ENCODE data around the gene USP6NL. TPM values are rescaled to one million over a fixed set of nuclear protein-coding genes. Genes with fewer than 3 reads are reported as not detected.

Gene USP6NL
- total RNA-seq, 4 donors from 2014 or later = 28.8 to 56.4 (median 34.0) TPM

- Histone ChIP-seq H3K27me3 (no peaks in the 10 kb centered on the region), H3K36me3 (peaks cover 0 to 68% (median 0%) of the 10 kb centered on the region in 3 donors), H3K4me1 (no peaks in the 10 kb centered on the region), H3K4me3 (no peak overlapping the region), H3K27ac (no peak overlapping the region), H3K9me3 (no peaks in the 10 kb centered on the region)
- 88% methylated on average over 6 of the region's 6 CpGs for WGBS, 2 donors
- DNase-seq = no peak
- intact Hi-C loops (cut with DNase I) = no loop called here
- no peak for TF ChIP-seq CTCF (IDR thresholded peaks at IDR 0.05)
- TF ChIP-seq POLR2A (IDR thresholded peaks at IDR 0.05) = no peak
These were observed 128.0 kb downstream of the USP6NL start for GRCh38 chr10:11483201-11484148.

- H3K27me3 ChIP-seq = no peaks in the 10 kb centered on the region
- peaks cover 0 to 72% (median 0%) of the 10 kb centered on the region in 3 donors for H3K36me3 ChIP-seq
- H3K9me3 ChIP-seq = no peaks in the 10 kb centered on the region
- no peak for DNase-seq
- H3K4me3 ChIP-seq = no peak overlapping the region
- H3K4me1 ChIP-seq = no peaks in the 10 kb centered on the region
- intact Hi-C loops (cut with DNase I) = no loop called here
- TF ChIP-seq POLR2A (IDR thresholded peaks at IDR 0.05) (no peak), CTCF (IDR thresholded peaks at IDR 0.05) (peak in 1 of 6 experiments; percentile 35)
- no peak overlapping the region for H3K27ac ChIP-seq
These were observed 129.1 kb downstream of the USP6NL start for GRCh38 chr10:11482306-11482705.

- DNase-seq = no peak
- intact Hi-C loops (cut with DNase I) = no loop called here
- Histone ChIP-seq H3K9me3 (no peaks in the 10 kb centered on the region), H3K36me3 (peaks cover 0 to 80% (median 0%) of the 10 kb centered on the region in 3 donors), H3K4me3 (no peak overlapping the region), H3K27ac (no peak overlapping the region), H3K27me3 (no peaks in the 10 kb centered on the region), H3K4me1 (no peaks in the 10 kb centered on the region)
- 85 to 96% methylated on average over 4 of the region's 4 CpGs for WGBS, 2 donors
- TF ChIP-seq CTCF (IDR thresholded peaks at IDR 0.05) (no peak), POLR2A (IDR thresholded peaks at IDR 0.05) (no peak)
These were observed 130.8 kb downstream of the USP6NL start for GRCh38 chr10:11480687-11481086.

- intact Hi-C loops (cut with DNase I) = no loop called here
- DNase-seq = no peak
- H3K27ac ChIP-seq = no peak overlapping the region
- H3K9me3 ChIP-seq = no peaks in the 10 kb centered on the region
- H3K4me3 ChIP-seq = no peak overlapping the region
- no peaks in the 10 kb centered on the region for H3K4me1 ChIP-seq
- H3K36me3 ChIP-seq = peaks cover 0 to 67% (median 0%) of the 10 kb centered on the region in 3 donors
- no peak for TF ChIP-seq POLR2A (IDR thresholded peaks at IDR 0.05)
- no peak for TF ChIP-seq CTCF (IDR thresholded peaks at IDR 0.05)
- 93 to 96% methylated on average over 7 of the region's 7 CpGs for WGBS, 2 donors
- no peaks in the 10 kb centered on the region for H3K27me3 ChIP-seq
These were observed 132.2 kb downstream of the USP6NL start for GRCh38 chr10:11479300-11479699.

- intact Hi-C loops (cut with DNase I) = no loop called here
- Histone ChIP-seq H3K36me3 (peaks cover 0 to 62% (median 0%) of the 10 kb centered on the region in 3 donors), H3K27me3 (no peaks in the 10 kb centered on the region), H3K9me3 (no peaks in the 10 kb centered on the region), H3K4me3 (no peak overlapping the region), H3K27ac (no peak overlapping the region), H3K4me1 (no peaks in the 10 kb centered on the region)
- WGBS, 2 donors = 100% methylated on average over 1 of the region's 1 CpG
- DNase-seq = no peak
- TF ChIP-seq CTCF (IDR thresholded peaks at IDR 0.05) = no peak
- no peak for TF ChIP-seq POLR2A (IDR thresholded peaks at IDR 0.05)
These were observed 132.6 kb downstream of the USP6NL start for GRCh38 chr10:11478807-11479206.
